NCI-H1694 (cell line): ENCODE results near the gene CYP27B1.
"Not testable (repeated sequence)": the region's sequence is repeated elsewhere in the genome, so short reads cannot be mapped to it uniquely, and the experiment has no call there.

ENCODE experiments used
- DNase-seq: peaks from one replicate; lab custom pipeline; 2025; lab: John Stamatoyannopoulos, UW

The CYP27B1 gene

DNA sequence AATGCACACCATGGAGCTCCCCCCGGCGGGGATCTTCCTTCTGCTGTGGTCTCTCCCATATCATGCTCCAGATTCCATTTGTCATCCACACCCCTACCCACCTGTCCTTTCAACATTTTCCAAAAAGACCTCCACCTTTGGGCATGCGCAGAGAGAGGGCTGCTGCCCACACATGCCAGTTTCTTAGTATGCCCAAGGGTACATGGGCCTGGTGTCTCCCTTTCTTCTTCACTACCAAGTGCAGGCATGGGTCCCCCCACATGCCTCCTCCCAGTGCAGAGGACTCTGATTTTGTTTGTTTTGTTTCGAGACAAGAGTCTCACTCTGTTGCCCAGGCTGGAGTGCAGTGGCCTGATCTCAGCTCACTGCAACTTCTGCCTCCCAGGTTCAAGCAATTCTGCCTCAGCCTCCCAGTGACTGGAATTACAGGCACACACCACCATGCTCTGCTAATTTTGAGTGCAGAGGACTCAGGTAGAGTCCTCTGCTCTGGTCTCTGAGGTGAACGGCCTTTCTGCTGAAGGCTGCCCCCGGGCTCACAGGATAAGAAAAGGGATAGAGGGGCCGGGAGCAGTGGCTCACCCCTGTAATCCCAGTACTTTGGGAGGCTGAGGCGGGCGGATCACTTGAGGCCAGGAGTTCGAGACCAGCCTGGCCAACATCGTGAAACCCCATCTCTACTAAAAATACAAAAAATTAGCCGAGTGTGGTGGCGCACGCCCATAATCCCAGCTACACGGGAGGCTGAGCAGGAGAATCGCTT, 44.9 kb downstream of the CYP27B1 start:
- not testable (repeated sequence) for DNase-seq

DNA sequence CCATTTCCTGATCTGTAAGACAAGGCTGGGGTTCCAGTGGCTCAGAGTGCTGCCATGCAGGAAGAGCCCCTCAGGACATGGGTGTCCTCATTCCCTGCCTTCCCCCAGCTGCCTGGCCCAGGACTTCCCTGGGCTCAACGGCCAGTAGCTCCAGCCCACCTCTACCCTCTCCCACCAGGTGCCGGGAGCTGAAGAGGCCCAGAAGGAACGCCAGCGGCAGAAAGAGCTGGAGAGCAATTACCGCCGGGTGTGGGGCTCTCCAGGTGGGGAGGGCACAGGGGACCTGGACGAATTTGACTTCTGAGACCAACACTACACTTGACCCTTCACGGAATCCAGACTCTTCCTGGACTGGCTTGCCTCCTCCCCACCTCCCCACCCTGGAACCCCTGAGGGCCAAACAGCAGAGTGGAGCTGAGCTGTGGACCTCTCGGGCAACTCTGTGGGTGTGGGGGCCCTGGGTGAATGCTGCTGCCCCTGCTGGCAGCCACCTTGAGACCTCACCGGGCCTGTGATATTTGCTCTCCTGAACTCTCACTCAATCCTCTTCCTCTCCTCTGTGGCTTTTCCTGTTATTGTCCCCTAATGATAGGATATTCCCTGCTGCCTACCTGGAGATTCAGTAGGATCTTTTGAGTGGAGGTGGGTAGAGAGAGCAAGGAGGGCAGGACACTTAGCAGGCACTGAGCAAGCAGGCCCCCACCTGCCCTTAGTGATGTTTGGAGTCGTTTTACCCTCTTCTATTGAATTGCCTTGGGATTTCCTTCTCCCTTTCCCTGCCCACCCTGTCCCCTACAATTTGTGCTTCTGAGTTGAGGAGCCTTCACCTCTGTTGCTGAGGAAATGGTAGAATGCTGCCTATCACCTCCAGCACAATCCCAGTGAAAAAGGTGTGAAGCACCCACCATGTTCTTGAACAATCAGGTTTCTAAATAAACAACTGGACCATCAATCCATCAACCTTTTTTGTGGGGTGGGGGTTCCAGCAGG, 46.0 kb downstream of the CYP27B1 start:
- no peak for DNase-seq

DNA sequence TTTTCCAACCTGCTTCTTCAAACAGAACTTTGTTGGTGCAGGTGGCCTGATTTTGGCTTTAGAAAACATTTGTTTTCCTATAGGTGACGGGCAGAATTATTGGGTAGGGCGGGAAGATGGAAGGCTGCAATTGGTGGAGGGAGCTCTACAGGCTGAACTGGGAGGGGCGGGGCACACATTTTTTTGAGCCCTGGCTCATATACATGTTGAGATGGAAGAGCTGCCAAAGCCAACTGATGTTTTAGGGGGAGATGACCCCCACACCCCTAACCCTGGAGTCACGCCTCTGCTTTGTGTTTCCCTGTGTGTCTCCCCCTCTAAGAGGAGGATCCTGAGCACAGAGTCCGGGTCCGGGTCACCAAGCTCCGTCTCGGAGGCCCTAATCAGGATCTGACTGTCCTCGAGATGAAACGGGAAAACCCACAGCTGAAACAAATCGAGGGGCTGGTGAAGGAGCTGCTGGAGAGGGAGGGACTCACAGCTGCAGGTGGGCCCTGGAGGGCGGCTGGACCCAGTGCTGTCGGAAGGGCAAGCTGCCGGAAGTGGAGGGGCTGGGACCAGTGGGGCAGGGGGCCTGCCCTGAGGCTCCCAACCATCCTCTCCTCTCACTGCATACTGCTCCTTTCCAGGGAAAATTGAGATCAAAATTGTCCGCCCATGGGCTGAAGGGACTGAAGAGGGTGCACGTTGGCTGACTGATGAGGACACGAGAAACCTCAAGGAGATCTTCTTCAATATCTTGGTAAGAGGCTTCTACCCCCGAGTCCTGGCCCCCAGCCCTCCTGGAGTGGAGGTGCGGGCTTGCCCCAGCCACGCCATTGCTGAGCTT, 46.9 kb downstream of the CYP27B1 start:
- no peak for DNase-seq

DNA sequence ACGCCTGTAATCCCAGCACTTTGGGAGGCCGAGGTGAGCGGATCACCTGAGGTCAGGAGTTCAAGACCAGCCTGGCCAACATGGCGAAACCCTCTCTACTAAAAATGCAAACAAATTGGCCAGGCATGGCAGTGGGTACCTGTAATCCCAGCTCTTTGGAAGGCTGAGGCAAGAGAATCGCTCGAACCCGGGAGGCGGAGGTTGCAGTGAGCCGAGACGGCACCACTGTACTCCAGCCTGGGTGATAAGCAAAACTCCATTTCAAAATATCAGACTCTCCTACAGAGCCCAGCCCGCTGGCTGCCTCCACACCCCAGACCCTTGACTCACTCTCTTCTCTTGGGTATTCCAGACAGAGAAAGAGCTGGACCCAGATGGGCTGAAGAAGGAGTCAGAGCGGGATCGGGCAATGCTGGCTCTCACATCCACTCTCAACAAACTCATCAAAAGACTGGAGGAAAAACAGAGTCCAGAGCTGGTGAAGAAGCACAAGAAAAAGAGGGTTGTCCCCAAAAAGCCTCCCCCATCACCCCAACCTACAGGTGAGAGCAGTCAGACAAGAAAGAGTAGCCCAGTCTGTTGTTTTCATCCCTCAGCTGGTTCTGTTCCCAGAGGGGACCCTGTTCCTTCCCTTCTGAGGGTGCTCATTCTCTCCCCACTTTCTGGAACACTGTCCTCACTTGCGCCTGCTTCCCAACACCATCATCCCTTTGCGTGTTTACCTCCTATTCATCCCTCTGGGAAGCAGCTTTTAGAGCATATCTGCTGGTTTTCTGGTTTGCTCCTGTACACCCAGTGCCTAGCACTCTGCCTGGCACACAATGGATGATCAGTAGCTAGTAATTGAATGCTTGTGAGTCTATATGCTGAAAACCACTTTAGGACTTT, 48.0 kb downstream of the CYP27B1 start:
- DNase-seq = no peak

DNA sequence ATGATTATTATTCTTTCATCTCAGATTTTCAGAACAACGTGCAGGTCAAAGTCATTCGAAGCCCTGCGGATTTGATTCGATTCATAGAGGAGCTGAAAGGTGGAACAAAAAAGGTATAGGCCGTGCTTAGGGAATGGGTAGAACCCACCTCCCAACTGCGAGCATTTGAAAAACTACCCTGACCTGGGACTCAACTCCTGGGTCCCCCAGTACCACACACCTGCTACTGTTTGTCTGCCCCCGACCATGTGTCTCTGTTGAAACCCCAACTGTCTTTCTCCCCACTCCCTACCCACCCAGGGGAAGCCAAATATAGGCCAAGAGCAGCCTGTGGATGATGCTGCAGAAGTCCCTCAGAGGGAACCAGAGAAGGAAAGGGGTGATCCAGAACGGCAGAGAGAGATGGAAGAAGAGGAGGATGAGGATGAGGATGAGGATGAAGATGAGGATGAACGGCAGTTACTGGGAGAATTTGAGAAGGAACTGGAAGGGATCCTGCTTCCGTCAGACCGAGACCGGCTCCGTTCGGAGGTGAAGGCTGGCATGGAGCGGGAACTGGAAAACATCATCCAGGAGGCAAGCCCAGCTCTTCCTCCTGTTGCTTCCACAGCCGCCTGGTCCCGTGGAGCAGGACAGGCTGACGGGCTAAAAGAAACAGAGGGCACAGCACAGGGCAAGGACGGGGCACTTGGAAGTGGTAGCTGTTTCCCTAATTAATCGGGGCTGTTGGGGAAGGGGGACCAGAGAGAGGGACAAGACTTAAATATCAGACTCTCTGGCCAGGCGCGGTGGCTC, 48.8 kb downstream of the CYP27B1 start:
- DNase-seq = no peak

DNA sequence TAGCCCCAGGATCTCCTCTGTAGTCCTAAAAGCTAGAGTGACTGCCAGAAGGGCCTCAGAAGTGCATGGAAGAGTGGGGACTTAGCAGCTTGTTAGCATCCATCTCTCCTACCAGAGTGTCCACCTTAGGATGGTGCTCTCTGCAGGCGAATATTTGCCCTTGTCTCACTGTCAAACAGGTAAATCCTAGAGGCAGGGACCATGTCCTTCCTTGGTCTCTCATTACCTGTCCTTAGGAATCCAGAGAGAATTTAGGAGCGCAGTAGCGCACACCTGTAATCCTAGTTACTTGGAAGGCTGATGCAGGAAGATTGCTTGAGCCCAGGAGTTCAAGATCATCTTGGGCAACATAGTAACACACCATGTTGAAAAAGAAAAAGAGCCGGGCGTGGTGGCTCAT, 49.7 kb downstream of the CYP27B1 start:
- no peak for DNase-seq

DNA sequence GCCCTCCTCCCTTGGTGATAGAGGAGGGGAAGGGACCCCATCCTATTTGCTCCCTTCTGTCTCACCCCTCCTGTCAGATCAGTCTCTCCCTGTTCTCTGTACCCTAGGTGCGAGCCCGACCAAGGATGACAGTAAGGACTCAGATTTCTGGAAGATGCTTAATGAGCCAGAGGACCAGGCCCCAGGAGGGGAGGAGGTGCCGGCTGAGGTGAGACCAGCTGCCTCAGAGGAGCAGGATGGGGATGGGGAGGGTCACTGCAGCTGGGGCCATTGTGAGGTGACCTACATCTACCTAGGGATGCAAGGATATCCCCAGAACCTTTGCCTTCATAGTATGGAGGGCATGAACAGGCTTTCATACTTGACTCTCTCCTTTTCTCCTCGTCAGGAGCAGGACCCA, 50.6 kb downstream of the CYP27B1 start:
- DNase-seq = no peak

DNA sequence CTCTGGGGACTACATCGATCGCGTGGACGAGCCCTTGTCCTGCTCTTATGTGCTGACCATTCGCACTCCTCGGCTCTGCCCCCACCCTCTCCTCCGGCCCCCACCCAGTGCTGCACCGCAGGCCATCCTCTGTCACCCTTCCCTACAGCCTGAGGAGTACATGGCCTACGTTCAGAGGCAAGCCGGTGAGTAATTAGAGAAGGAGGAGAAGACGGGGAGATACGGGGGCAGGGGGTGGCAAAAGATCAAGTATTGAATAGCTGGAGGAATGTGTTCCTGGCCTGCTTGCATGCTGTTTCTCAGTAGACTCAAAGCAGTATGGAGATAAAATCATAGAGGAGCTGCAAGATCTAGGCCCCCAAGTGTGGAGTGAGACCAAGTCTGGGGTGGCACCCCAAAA, 51.1 kb downstream of the CYP27B1 start:
- no peak for DNase-seq

DNA sequence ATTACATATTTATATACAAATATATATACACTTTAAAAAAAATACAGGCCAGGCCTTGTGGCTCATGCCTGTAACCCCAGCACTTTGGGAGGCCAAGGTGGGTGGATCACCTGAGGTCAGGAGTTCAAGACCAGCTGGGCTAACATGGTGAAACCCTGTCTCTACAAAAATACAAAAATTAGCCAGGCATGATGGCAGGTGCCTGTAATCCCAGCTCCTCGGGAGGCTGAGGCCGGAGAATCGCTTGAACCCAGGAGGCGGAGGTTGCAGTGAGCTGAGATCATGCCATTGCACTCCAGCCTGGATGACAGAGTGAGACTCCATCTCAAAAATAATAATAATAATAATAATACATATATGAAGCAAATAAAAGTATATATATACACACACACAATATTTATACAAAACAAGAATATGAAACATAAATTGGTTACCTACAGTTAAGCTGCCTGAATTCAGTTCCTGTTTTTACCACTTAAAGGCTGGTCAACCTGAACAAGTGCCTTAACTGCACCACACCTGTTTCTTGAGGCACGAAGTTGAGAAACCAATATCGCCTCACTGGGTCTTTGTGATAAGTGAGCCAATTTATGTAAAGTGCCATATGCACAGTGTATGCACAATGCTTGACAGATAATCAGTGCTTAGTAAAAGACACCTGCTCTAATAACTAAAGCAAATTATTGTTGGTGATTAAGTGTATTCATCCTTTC, 51.7 kb downstream of the CYP27B1 start:
- DNase-seq = not testable (repeated sequence)

DNA sequence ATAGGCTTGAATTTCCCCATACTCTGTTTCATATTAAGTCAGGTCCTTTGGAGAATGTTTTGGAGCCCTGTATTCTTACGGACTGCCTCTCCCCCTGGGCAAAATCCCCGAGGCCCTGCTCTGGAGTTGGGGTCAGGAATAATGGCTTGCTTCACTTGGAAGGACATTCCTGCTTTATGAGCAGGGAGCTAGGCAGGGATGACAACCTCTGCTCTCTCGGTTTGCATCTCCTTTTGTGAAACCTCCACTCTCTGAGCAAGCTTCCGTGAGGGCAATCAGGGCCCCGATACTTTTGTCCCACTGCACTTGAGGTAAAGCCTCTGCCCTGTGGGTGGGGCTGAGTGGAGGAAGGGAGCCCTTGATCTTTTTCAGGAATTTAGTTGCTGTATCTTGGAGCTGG, 53.7 kb downstream of the CYP27B1 start:
- DNase-seq = no peak

DNA sequence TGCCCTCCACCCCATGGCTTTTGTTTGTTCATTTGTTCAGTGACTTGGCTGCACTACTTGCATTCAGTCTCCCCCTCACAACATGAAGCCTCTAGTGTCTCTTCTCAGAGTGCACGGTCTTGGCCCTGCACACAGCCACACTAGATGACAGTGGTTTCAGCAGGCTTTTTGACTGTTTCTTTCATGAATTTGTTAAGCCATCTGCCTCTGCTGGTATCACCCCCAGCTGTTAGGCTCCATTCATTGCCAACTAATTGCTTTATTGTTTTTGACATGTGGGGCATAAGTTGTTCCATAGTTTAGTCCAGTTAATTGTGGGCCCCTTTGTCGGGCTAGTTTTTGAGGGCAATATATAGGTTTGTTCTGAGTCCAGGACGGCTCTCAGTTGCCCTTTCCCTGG, 54.2 kb downstream of the CYP27B1 start:
- peak; percentile 53 for DNase-seq
